MM.1S (cell line): ENCODE measurements around the gene SRGAP3.
"Not testable (repeated sequence)": the region's sequence is repeated elsewhere in the genome, so short reads cannot be mapped to it uniquely, and the experiment has no call there.

Source experiments
- DNase-seq: peaks from one replicate; pipeline ENCODE4 v3.0.0-alpha.2; 2015
- H2AFZ ChIP-seq: fragments of 300-600 bp; sonication (generic); 2 replicates; pipeline ENCODE4 v1.6.0; 2016; ENCODE audit warnings: antibody characterized with exemption, low read length
- H3F3A ChIP-seq: fragments of 300-600 bp; sonication (generic); 2 replicates; pipeline ENCODE4 v1.6.1; 2016; ENCODE audit warnings: mild to moderate bottlenecking, antibody characterized with exemption, low read length, moderate library complexity, mixed read lengths; ENCODE audit not compliant: insufficient read depth
- H3K27ac ChIP-seq: fragments of 300-600 bp; sonication (generic); 2 replicates; pipeline ENCODE4 v1.5.1; 2016; ENCODE audit warnings: mild to moderate bottlenecking, low read length
- H3K27me3 ChIP-seq: fragments of 300-600 bp; sonication (generic); replicated peaks from 2 replicates; pipeline ENCODE4 v1.6.0; 2016; ENCODE audit warnings: low read length; ENCODE audit not compliant: insufficient read depth
- H3K36me3 ChIP-seq: fragments of 300-600 bp; sonication (generic); replicated peaks from 2 replicates; pipeline ENCODE4 v1.6.1; 2016; ENCODE audit warnings: mild to moderate bottlenecking, low read length, mixed read lengths; ENCODE audit not compliant: insufficient read depth
- H3K4me1 ChIP-seq: fragments of 300-600 bp; sonication (generic); 2 replicates; pipeline ENCODE4 v1.6.1; 2016; ENCODE audit warnings: low read length, mixed read lengths
- H3K4me2 ChIP-seq: fragments of 300-600 bp; sonication (generic); 2 replicates; pipeline ENCODE4 v1.6.0; 2016; ENCODE audit warnings: low read depth, low read length
- H3K4me3 ChIP-seq: fragments of 300-600 bp; sonication (generic); 2 replicates; pipeline ENCODE4 v1.5.1; 2016; ENCODE audit warnings: low read length, mixed read lengths
- H3K79me2 ChIP-seq: fragments of 300-600 bp; sonication (generic); 2 replicates; pipeline ENCODE4 v1.6.1; 2016; ENCODE audit warnings: mixed run types, low read length, mixed read lengths
- H3K9ac ChIP-seq: fragments of 300-600 bp; sonication (generic); 2 replicates; pipeline ENCODE4 v1.6.1; 2016; ENCODE audit warnings: low read length, mixed read lengths
- H3K9me2 ChIP-seq: fragments of 300-600 bp; sonication (generic); replicated peaks from 2 replicates; pipeline ENCODE4 v1.6.1; 2016; ENCODE audit warnings: mild to moderate bottlenecking, low read length, mixed read lengths; ENCODE audit not compliant: insufficient read depth
- H3K9me3 ChIP-seq: fragments of 300-600 bp; sonication (generic); replicated peaks from 2 replicates; pipeline ENCODE4 v1.6.1; 2016; ENCODE audit warnings: mild to moderate bottlenecking, low read length, mixed read lengths; ENCODE audit not compliant: insufficient read depth
- H4K20me1 ChIP-seq: fragments of 300-600 bp; sonication (generic); 2 replicates; pipeline ENCODE4 v1.6.1; 2016; ENCODE audit warnings: mild to moderate bottlenecking, low read length, moderate library complexity, mixed read lengths; ENCODE audit not compliant: insufficient read depth
- CTCF ChIP-seq: fragments of 300-600 bp; sonication (generic); IDR thresholded peaks from 2 replicates; pipeline ENCODE4 v1.5.1; 2016; ENCODE audit warnings: antibody characterized with exemption, low read length, mixed read lengths
- EZH2 ChIP-seq: fragments of 300-600 bp; sonication (generic); optimal IDR thresholded peaks from 2 replicates; pipeline ENCODE3; 2017; ENCODE audit warnings: low read depth, mild to moderate bottlenecking, antibody characterized with exemption, low read length, mixed read lengths
- EZH2phosphoT487 ChIP-seq: fragments of 300-600 bp; sonication (generic); IDR thresholded peaks from 2 replicates; pipeline ENCODE4 v1.6.1; 2018; ENCODE audit warnings: antibody characterized with exemption, low read length

The SRGAP3 gene

GRCh38 chr3:9087831-9088413 is 161.5 kb downstream of the SRGAP3 start:
- Histone ChIP-seq H3K79me2 (no peaks in the 10 kb centered on the region), H3K4me2 (no peak overlapping the region), H3K4me3 (no peak overlapping the region), H2AFZ (no peak overlapping the region), H3K36me3 (no peaks in the 10 kb centered on the region), H3K4me1 (no peaks in the 10 kb centered on the region), H4K20me1 (no peaks in the 10 kb centered on the region), H3K9me2 (no peaks in the 10 kb centered on the region), H3F3A (no peaks in the 10 kb centered on the region), H3K27me3 (no peaks in the 10 kb centered on the region), H3K9ac (no peak overlapping the region), H3K27ac (no peak overlapping the region), H3K9me3 (no peaks in the 10 kb centered on the region)
- no peak for TF ChIP-seq CTCF
- no peak for TF ChIP-seq EZH2
- DNase-seq: no peak

- H3K9me2 ChIP-seq, H4K20me1 ChIP-seq, H3K4me2 ChIP-seq, H3K9me3 ChIP-seq, H3F3A ChIP-seq, H3K4me1 ChIP-seq, H3K79me2 ChIP-seq, DNase-seq, H3K9ac ChIP-seq, H3K27me3 ChIP-seq, H3K36me3 ChIP-seq, H2AFZ ChIP-seq, H3K4me3 ChIP-seq, H3K27ac ChIP-seq: not testable (repeated sequence)
These were observed 164.0 kb downstream of the SRGAP3 start for GRCh38 chr3:9085428-9085827.

- TF ChIP-seq CTCF: no peak
- H3K9ac ChIP-seq: no peak overlapping the region
- DNase-seq: no peak
- H3K36me3 ChIP-seq: no peaks in the 10 kb centered on the region
- H3K79me2 ChIP-seq: no peaks in the 10 kb centered on the region
- H3F3A ChIP-seq: no peaks in the 10 kb centered on the region
- H3K27ac ChIP-seq: no peak overlapping the region
- H3K9me2 ChIP-seq: no peaks in the 10 kb centered on the region
- H3K9me3 ChIP-seq: no peaks in the 10 kb centered on the region
- no peaks in the 10 kb centered on the region for H3K27me3 ChIP-seq
- H3K4me1 ChIP-seq: no peaks in the 10 kb centered on the region
- H3K4me2 ChIP-seq: no peak overlapping the region
- H4K20me1 ChIP-seq: no peaks in the 10 kb centered on the region
- H2AFZ ChIP-seq: no peak overlapping the region
- no peak overlapping the region for H3K4me3 ChIP-seq
These were observed 168.1 kb downstream of the SRGAP3 start for GRCh38 chr3:9081184-9081818.

- TF ChIP-seq CTCF: no peak
- TF ChIP-seq EZH2phosphoT487: no peak
- TF ChIP-seq EZH2: no peak
- no peak overlapping the region for H2AFZ ChIP-seq
These were observed 169.3 kb downstream of the SRGAP3 start for GRCh38 chr3:9080163-9080562.

More at GRCh38 chr3:9080163-9080562, 169.3 kb downstream of the SRGAP3 start:
- no peaks in the 10 kb centered on the region for H3K36me3 ChIP-seq
- H3K79me2 ChIP-seq: no peaks in the 10 kb centered on the region
- no peaks in the 10 kb centered on the region for H3F3A ChIP-seq
- no peak overlapping the region for H3K4me3 ChIP-seq
- no peaks in the 10 kb centered on the region for H3K9me3 ChIP-seq
- DNase-seq: no peak
- no peak overlapping the region for H3K9ac ChIP-seq
- no peaks in the 10 kb centered on the region for H3K9me2 ChIP-seq
- H3K4me2 ChIP-seq: no peak overlapping the region
- H3K4me1 ChIP-seq: no peaks in the 10 kb centered on the region
- no peaks in the 10 kb centered on the region for H3K27me3 ChIP-seq
- H3K27ac ChIP-seq: no peak overlapping the region
- no peaks in the 10 kb centered on the region for H4K20me1 ChIP-seq
